Astrocyte (in vitro differentiated cells and primary cell): ENCODE results near the gene EFCC1. TPM values are rescaled to one million over a fixed set of nuclear protein-coding genes. Genes with fewer than 3 reads are reported as not detected.

Source experiments
- DNase-seq: peaks from one replicate; pipeline ENCODE4 v3.0.0-alpha.2; 2010; ENCODE audit warnings: low read depth
- FAIRE-seq: peaks from 2 replicates; lab custom pipeline; 2011; peaks lifted over from hg19 to GRCh38; lab: Jason Lieb, UNC
- H2AFZ ChIP-seq: 2 replicates; pipeline ENCODE4 v1.6.0; 2012; ENCODE audit warnings: low read depth, low read length, inconsistent platforms
- H3K27ac ChIP-seq: 2 replicates; pipeline ENCODE4 v1.5.1; 2011; ENCODE audit warnings: low read depth, low read length, inconsistent platforms
- H3K27me3 ChIP-seq: 2 replicates; pipeline ENCODE4 v1.6.0; 2011; ENCODE audit warnings: low read length, inconsistent platforms; ENCODE audit not compliant: insufficient read depth
- H3K36me3 ChIP-seq: 2 replicates; pipeline ENCODE4 v1.5.1; 2011; ENCODE audit warnings: low read length, inconsistent platforms; ENCODE audit not compliant: insufficient read depth
- H3K4me1 ChIP-seq: 2 replicates; pipeline ENCODE4 v1.5.1; 2011; ENCODE audit warnings: low read length, inconsistent platforms; ENCODE audit not compliant: insufficient read depth
- H3K4me2 ChIP-seq: 2 replicates; pipeline ENCODE4 v1.6.0; 2012; ENCODE audit warnings: low read length, inconsistent platforms
- H3K4me3 ChIP-seq: 2 replicates; pipeline ENCODE4 v1.5.1; 2011; ENCODE audit warnings: low read depth, mild to moderate bottlenecking, low read length, inconsistent platforms; ENCODE audit not compliant: insufficient read depth
- H3K79me2 ChIP-seq: 2 replicates; pipeline ENCODE4 v1.6.0; 2012; ENCODE audit warnings: mild to moderate bottlenecking, low read length, inconsistent platforms; ENCODE audit not compliant: insufficient read depth
- H3K9ac ChIP-seq: 2 replicates; pipeline ENCODE4 v1.6.0; 2012; ENCODE audit warnings: mild to moderate bottlenecking, low read length, inconsistent platforms
- H3K9me3 ChIP-seq: 2 replicates; pipeline ENCODE4 v1.5.1; 2012; ENCODE audit warnings: low read depth, mild to moderate bottlenecking, low read length, inconsistent platforms; ENCODE audit not compliant: insufficient read depth
- H4K20me1 ChIP-seq: 2 replicates; pipeline ENCODE4 v1.6.0; 2012; ENCODE audit warnings: low read length, inconsistent platforms; ENCODE audit not compliant: insufficient read depth
- H3K27ac Mint-ChIP-seq: one replicate; pipeline ENCODE4 v1.8.0; 2021; ENCODE audit warnings: mild to moderate bottlenecking, mixed read lengths; ENCODE audit not compliant: unreplicated experiment
- H3K27me3 Mint-ChIP-seq: one replicate; pipeline ENCODE4 v1.8.0; 2021; ENCODE audit warnings: low read depth, mixed read lengths; ENCODE audit not compliant: unreplicated experiment
- H3K36me3 Mint-ChIP-seq: one replicate; pipeline ENCODE4 v1.8.0; 2021; ENCODE audit warnings: low read depth, mixed read lengths; ENCODE audit not compliant: unreplicated experiment
- H3K4me1 Mint-ChIP-seq: one replicate; pipeline ENCODE4 v1.8.0; 2021; ENCODE audit warnings: low read depth, mixed read lengths; ENCODE audit not compliant: unreplicated experiment
- H3K4me3 Mint-ChIP-seq: one replicate; pipeline ENCODE4 v1.8.0; 2021; ENCODE audit warnings: mild to moderate bottlenecking, moderate library complexity, mixed read lengths; ENCODE audit not compliant: unreplicated experiment
- H3K9me3 Mint-ChIP-seq: one replicate; pipeline ENCODE4 v1.8.0; 2021; ENCODE audit warnings: mild to moderate bottlenecking, mixed read lengths; ENCODE audit not compliant: unreplicated experiment
- EZH2 ChIP-seq: IDR thresholded peaks from 2 replicates; pipeline ENCODE4 v1.6.1; 2012; ENCODE audit warnings: mild to moderate bottlenecking, low read length, inconsistent platforms; ENCODE audit not compliant: insufficient read depth
- total RNA-seq: library from RNA; stranded (reverse); gene quantifications from 2 replicates; pipeline ENCODE4 v1.2.1, GENCODE V29; 2021
- TF ChIP-seq, protein P1 (sequence below): IDR thresholded peaks from 2 replicates; pipeline ENCODE4 v1.5.1; 2011; ENCODE audit warnings: low read depth, mild to moderate bottlenecking, inconsistent platforms, low read length, moderate library complexity; ENCODE audit not compliant: insufficient read depth

Gene EFCC1
- total RNA-seq, 1 donor from 2014 or later: not detected

DNA sequence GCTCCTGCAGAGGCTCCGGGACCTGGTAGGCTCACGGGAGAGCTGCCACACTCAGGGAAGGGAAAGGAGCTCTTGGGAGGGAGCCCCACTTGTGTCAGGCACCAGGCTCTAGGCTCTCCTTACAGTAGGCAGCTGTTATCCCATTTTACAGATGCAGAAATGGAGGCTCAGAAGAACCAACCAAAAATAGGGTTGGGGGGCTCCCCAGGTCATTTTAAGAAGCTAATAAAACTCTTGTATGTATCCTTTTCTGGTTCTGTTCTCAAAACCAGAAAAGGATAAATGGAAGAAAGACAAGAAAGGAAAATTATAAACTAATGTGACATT lies 36.0 kb downstream of the EFCC1 start:
- no peak for DNase-seq
- Histone ChIP-seq H3K36me3 (no peaks in the 10 kb centered on the region), H3K9me3 (no peaks in the 10 kb centered on the region), H3K27ac (no peak overlapping the region), H3K4me1 (no peaks in the 10 kb centered on the region), H3K27me3 (no peaks in the 10 kb centered on the region), H3K4me2 (no peak overlapping the region), H3K4me3 (no peak overlapping the region), H4K20me1 (no peaks in the 10 kb centered on the region), H2AFZ (no peak overlapping the region), H3K79me2 (no peaks in the 10 kb centered on the region), H3K9ac (no peak overlapping the region)
- no peak overlapping the region for H3K4me3 Mint-ChIP-seq
- no peak for FAIRE-seq
- H3K9me3 Mint-ChIP-seq: peaks cover 3% of the 10 kb centered on the region
- H3K4me1 Mint-ChIP-seq: no peaks in the 10 kb centered on the region
- peaks cover 37% of the 10 kb centered on the region for H3K27me3 Mint-ChIP-seq
- no peak for TF ChIP-seq EZH2
- TF ChIP-seq, protein P1, sequence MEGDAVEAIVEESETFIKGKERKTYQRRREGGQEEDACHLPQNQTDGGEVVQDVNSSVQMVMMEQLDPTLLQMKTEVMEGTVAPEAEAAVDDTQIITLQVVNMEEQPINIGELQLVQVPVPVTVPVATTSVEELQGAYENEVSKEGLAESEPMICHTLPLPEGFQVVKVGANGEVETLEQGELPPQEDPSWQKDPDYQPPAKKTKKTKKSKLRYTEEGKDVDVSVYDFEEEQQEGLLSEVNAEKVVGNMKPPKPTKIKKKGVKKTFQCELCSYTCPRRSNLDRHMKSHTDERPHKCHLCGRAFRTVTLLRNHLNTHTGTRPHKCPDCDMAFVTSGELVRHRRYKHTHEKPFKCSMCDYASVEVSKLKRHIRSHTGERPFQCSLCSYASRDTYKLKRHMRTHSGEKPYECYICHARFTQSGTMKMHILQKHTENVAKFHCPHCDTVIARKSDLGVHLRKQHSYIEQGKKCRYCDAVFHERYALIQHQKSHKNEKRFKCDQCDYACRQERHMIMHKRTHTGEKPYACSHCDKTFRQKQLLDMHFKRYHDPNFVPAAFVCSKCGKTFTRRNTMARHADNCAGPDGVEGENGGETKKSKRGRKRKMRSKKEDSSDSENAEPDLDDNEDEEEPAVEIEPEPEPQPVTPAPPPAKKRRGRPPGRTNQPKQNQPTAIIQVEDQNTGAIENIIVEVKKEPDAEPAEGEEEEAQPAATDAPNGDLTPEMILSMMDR: no peak
- H3K27ac Mint-ChIP-seq: no peak overlapping the region
- H3K36me3 Mint-ChIP-seq: no peaks in the 10 kb centered on the region

DNA sequence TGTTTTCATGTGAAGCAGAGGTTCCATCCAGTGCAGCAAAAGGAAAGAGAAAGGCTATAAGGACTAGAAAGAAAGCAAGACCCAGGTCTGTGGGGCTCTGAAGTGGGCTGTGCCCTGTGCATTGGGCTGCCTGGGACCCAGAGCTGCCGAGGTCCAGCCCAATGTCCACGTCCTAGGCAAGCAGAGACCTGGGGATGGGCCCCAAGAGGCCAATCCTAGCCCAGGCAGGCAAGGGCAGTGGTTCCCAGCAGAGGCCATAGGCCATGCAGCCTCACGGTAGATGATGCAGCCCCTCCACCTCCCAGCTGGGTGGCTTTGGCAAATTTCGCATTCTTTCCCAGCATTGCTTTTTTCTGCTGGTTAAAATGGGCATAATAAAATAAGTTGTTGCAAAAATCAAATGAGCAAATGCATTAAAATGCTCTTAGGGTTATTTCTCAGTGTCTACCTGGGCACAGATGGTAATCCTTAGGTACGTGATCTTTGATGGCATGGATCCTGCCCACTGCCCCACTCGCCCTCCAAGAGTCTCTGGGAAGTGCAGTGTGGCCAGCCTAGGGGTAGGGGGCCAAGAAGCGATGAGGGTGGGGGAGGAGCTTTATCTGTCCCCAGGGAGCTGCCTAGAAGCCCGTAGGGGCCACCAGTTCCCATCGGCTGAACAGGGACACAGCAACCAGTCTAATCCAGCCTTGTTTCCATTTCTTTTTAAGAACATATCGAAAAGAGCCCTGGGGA lies 37.2 kb downstream of the EFCC1 start:
- Histone ChIP-seq H3K9ac (no peak overlapping the region), H3K36me3 (no peaks in the 10 kb centered on the region), H3K27me3 (no peaks in the 10 kb centered on the region), H3K79me2 (no peaks in the 10 kb centered on the region), H3K9me3 (no peaks in the 10 kb centered on the region), H2AFZ (no peak overlapping the region), H3K4me1 (no peaks in the 10 kb centered on the region), H3K4me3 (no peak overlapping the region), H3K27ac (no peak overlapping the region), H4K20me1 (no peaks in the 10 kb centered on the region), H3K4me2 (no peak overlapping the region)
- H3K4me3 Mint-ChIP-seq: no peak overlapping the region
- DNase-seq: no peak
- H3K27ac Mint-ChIP-seq: no peak overlapping the region
- H3K9me3 Mint-ChIP-seq: peaks cover 6% of the 10 kb centered on the region
- FAIRE-seq: no peak
- H3K4me1 Mint-ChIP-seq: no peaks in the 10 kb centered on the region
- H3K36me3 Mint-ChIP-seq: no peaks in the 10 kb centered on the region
- H3K27me3 Mint-ChIP-seq: peaks cover 38% of the 10 kb centered on the region
- TF ChIP-seq, protein P1: no peak
- TF ChIP-seq EZH2: no peak
